ENCODE measurements around the gene BLCAP.

DNA sequence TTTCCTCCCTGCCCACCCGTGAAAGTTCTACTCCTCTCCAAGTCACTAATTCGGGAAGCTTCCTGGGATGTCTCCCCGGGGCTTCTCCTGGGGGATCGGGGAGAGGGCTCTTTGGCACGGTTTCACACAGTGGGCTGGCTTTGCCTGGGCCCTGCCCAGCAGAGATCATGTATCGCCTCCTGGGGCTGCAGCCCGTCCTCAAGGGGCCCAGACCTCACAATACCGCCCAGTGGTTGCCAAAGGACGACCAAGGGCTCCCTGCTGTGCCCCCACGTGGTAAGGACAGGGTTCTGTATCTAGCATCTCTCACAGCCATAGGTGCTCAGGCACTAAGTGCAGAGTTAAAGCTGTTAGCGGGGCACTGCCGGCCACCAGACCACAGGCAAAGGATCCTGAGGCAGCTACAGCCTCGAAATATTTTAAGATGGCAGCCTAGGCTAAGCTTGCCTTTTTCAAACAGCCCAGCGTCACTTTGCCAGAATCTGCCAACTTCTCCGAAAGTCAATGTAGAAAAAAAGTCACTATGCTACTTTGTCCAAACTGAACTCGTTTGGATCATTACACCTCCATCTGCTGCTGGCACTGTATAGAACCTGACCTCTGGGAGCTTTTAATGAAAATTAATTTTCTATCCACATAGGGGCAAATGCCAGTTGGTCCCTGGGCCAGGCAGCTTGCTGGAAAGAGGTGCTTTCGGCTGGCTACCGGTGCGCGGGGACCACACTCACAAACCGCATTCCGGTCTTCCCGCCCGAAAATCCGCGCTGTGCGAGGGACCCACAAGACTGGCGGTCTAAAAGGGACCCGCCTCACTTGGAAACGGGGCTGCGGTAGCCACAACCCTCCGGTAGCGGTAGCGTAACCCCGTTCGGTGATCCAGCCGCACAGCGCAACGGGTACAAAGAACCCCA is 7.9 kb downstream of the BLCAP start:
- TF ChIP-seq KLF9 (tag by site-specific recombination; IDR thresholded peaks at IDR 0.05; ENCODE audit: low read depth): no peak
- TF ChIP-seq, protein P1, sequence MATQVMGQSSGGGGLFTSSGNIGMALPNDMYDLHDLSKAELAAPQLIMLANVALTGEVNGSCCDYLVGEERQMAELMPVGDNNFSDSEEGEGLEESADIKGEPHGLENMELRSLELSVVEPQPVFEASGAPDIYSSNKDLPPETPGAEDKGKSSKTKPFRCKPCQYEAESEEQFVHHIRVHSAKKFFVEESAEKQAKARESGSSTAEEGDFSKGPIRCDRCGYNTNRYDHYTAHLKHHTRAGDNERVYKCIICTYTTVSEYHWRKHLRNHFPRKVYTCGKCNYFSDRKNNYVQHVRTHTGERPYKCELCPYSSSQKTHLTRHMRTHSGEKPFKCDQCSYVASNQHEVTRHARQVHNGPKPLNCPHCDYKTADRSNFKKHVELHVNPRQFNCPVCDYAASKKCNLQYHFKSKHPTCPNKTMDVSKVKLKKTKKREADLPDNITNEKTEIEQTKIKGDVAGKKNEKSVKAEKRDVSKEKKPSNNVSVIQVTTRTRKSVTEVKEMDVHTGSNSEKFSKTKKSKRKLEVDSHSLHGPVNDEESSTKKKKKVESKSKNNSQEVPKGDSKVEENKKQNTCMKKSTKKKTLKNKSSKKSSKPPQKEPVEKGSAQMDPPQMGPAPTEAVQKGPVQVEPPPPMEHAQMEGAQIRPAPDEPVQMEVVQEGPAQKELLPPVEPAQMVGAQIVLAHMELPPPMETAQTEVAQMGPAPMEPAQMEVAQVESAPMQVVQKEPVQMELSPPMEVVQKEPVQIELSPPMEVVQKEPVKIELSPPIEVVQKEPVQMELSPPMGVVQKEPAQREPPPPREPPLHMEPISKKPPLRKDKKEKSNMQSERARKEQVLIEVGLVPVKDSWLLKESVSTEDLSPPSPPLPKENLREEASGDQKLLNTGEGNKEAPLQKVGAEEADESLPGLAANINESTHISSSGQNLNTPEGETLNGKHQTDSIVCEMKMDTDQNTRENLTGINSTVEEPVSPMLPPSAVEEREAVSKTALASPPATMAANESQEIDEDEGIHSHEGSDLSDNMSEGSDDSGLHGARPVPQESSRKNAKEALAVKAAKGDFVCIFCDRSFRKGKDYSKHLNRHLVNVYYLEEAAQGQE (tag by site-specific recombination; IDR thresholded peaks at IDR 0.05): no peak
- TF ChIP-seq, protein P2, sequence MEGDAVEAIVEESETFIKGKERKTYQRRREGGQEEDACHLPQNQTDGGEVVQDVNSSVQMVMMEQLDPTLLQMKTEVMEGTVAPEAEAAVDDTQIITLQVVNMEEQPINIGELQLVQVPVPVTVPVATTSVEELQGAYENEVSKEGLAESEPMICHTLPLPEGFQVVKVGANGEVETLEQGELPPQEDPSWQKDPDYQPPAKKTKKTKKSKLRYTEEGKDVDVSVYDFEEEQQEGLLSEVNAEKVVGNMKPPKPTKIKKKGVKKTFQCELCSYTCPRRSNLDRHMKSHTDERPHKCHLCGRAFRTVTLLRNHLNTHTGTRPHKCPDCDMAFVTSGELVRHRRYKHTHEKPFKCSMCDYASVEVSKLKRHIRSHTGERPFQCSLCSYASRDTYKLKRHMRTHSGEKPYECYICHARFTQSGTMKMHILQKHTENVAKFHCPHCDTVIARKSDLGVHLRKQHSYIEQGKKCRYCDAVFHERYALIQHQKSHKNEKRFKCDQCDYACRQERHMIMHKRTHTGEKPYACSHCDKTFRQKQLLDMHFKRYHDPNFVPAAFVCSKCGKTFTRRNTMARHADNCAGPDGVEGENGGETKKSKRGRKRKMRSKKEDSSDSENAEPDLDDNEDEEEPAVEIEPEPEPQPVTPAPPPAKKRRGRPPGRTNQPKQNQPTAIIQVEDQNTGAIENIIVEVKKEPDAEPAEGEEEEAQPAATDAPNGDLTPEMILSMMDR (tag by site-specific recombination; IDR thresholded peaks at IDR 0.05): peak; percentile 53
- TF ChIP-seq, protein P3, sequence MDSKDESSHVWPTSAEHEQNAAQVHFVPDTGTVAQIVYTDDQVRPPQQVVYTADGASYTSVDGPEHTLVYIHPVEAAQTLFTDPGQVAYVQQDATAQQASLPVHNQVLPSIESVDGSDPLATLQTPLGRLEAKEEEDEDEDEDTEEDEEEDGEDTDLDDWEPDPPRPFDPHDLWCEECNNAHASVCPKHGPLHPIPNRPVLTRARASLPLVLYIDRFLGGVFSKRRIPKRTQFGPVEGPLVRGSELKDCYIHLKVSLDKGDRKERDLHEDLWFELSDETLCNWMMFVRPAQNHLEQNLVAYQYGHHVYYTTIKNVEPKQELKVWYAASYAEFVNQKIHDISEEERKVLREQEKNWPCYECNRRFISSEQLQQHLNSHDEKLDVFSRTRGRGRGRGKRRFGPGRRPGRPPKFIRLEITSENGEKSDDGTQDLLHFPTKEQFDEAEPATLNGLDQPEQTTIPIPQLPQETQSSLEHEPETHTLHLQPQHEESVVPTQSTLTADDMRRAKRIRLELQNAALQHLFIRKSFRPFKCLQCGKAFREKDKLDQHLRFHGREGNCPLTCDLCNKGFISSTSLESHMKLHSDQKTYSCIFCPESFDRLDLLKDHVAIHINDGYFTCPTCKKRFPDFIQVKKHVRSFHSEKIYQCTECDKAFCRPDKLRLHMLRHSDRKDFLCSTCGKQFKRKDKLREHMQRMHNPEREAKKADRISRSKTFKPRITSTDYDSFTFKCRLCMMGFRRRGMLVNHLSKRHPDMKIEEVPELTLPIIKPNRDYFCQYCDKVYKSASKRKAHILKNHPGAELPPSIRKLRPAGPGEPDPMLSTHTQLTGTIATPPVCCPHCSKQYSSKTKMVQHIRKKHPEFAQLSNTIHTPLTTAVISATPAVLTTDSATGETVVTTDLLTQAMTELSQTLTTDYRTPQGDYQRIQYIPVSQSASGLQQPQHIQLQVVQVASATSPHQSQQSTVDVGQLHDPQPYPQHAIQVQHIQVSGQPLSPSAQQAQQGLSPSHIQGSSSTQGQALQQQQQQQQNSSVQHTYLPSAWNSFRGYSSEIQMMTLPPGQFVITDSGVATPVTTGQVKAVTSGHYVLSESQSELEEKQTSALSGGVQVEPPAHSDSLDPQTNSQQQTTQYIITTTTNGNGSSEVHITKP (tag by site-specific recombination; IDR thresholded peaks at IDR 0.05): no peak
- TF ChIP-seq, protein P4, sequence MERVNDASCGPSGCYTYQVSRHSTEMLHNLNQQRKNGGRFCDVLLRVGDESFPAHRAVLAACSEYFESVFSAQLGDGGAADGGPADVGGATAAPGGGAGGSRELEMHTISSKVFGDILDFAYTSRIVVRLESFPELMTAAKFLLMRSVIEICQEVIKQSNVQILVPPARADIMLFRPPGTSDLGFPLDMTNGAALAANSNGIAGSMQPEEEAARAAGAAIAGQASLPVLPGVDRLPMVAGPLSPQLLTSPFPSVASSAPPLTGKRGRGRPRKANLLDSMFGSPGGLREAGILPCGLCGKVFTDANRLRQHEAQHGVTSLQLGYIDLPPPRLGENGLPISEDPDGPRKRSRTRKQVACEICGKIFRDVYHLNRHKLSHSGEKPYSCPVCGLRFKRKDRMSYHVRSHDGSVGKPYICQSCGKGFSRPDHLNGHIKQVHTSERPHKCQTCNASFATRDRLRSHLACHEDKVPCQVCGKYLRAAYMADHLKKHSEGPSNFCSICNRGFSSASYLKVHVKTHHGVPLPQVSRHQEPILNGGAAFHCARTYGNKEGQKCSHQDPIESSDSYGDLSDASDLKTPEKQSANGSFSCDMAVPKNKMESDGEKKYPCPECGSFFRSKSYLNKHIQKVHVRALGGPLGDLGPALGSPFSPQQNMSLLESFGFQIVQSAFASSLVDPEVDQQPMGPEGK (tag by site-specific recombination; IDR thresholded peaks at IDR 0.05): peak; percentile 25; the same call in 1 of the 2 replicates
- TF ChIP-seq GLI2 (tag by site-specific recombination; IDR thresholded peaks at IDR 0.05; ENCODE audit: borderline replicate concordance, low read depth): no peak
- TF ChIP-seq ZFP3 (tag by site-specific recombination; IDR thresholded peaks at IDR 0.05; ENCODE audit: low read depth): no peak
- TF ChIP-seq ZBTB7A (tag by site-specific recombination; IDR thresholded peaks at IDR 0.05; ENCODE audit: low read depth): no peak
- TF ChIP-seq, protein P5, sequence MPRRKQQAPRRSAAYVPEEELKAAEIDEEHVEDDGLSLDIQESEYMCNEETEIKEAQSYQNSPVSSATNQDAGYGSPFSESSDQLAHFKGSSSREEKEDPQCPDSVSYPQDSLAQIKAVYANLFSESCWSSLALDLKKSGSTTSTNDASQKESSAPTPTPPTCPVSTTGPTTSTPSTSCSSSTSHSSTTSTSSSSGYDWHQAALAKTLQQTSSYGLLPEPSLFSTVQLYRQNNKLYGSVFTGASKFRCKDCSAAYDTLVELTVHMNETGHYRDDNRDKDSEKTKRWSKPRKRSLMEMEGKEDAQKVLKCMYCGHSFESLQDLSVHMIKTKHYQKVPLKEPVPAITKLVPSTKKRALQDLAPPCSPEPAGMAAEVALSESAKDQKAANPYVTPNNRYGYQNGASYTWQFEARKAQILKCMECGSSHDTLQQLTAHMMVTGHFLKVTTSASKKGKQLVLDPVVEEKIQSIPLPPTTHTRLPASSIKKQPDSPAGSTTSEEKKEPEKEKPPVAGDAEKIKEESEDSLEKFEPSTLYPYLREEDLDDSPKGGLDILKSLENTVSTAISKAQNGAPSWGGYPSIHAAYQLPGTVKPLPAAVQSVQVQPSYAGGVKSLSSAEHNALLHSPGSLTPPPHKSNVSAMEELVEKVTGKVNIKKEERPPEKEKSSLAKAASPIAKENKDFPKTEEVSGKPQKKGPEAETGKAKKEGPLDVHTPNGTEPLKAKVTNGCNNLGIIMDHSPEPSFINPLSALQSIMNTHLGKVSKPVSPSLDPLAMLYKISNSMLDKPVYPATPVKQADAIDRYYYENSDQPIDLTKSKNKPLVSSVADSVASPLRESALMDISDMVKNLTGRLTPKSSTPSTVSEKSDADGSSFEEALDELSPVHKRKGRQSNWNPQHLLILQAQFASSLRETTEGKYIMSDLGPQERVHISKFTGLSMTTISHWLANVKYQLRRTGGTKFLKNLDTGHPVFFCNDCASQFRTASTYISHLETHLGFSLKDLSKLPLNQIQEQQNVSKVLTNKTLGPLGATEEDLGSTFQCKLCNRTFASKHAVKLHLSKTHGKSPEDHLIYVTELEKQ (tag by site-specific recombination; IDR thresholded peaks at IDR 0.05; ENCODE audit: borderline replicate concordance): no peak
- TF ChIP-seq ZNF707 (tag by site-specific recombination; IDR thresholded peaks at IDR 0.05): no peak

All from HEK293 (cell line).